H9 (cell line): Measurements from ENCODE around the gene HRH1. TPM values are rescaled to one million over a fixed set of nuclear protein-coding genes. Genes with fewer than 3 reads are reported as not detected.

Experiments
- DNase-seq: peaks from one replicate; pipeline ENCODE4 v3.0.0-alpha.2; 2017
- H2AFZ ChIP-seq: one replicate; pipeline ENCODE4 v1.6.1; 2013; ENCODE audit warnings: mild to moderate bottlenecking, low read length, control low read depth, moderate library complexity
- H2AK5ac ChIP-seq: 2 replicates; pipeline ENCODE4 v1.6.1; 2013; ENCODE audit warnings: low read length, control low read depth, mixed read lengths; ENCODE audit not compliant: insufficient read length
- H2BK120ac ChIP-seq: one replicate; pipeline ENCODE4 v1.6.1; 2013; ENCODE audit warnings: low read depth, mild to moderate bottlenecking, low read length, control low read depth, inconsistent platforms; ENCODE audit not compliant: poor library complexity, severe bottlenecking
- H2BK12ac ChIP-seq: 2 replicates; pipeline ENCODE4 v1.6.1; 2013; ENCODE audit warnings: low read length, control low read depth, mixed read lengths, low read depth; ENCODE audit not compliant: insufficient read length
- H2BK15ac ChIP-seq: 2 replicates; pipeline ENCODE4 v1.6.1; 2013; ENCODE audit warnings: low read depth, low read length, control low read depth
- H2BK20ac ChIP-seq: one replicate; pipeline ENCODE4 v1.6.1; 2013; ENCODE audit warnings: low read depth, mild to moderate bottlenecking, low read length, control low read depth, inconsistent platforms; ENCODE audit not compliant: poor library complexity, severe bottlenecking
- H2BK5ac ChIP-seq: 2 replicates; pipeline ENCODE4 v1.6.1; 2013; ENCODE audit warnings: low read length, control low read depth, mixed read lengths; ENCODE audit not compliant: insufficient read length
- H3K14ac ChIP-seq: 2 replicates; pipeline ENCODE4 v1.6.1; 2013; ENCODE audit warnings: low read length, control low read depth; ENCODE audit not compliant: insufficient read depth
- H3K18ac ChIP-seq: 2 replicates; pipeline ENCODE4 v1.6.1; 2013; ENCODE audit warnings: low read depth, mild to moderate bottlenecking, mixed read lengths, low read length, control low read depth; ENCODE audit not compliant: insufficient read length
- H3K23ac ChIP-seq: 2 replicates; pipeline ENCODE4 v1.6.1; 2013; ENCODE audit warnings: low read length, control low read depth, mixed read lengths, low read depth; ENCODE audit not compliant: insufficient read length
- H3K23me2 ChIP-seq: 2 replicates; pipeline ENCODE4 v1.6.1; 2013; ENCODE audit warnings: low read depth, mild to moderate bottlenecking, mixed read lengths, low read length, control low read depth; ENCODE audit not compliant: insufficient read length, poor library complexity, severe bottlenecking
- H3K27ac ChIP-seq: 2 replicates; pipeline ENCODE4 v1.5.1; 2013; ENCODE audit warnings: low read length, control low read depth, mixed read lengths, low read depth; ENCODE audit not compliant: insufficient read length
- H3K27me3 ChIP-seq: 2 replicates; pipeline ENCODE4 v1.6.1; 2013; ENCODE audit warnings: low read length, control low read depth, inconsistent platforms; ENCODE audit not compliant: insufficient read depth
- H3K4ac ChIP-seq: 2 replicates; pipeline ENCODE4 v1.6.1; 2013; ENCODE audit warnings: low read depth, mild to moderate bottlenecking, control low read depth, inconsistent platforms, low read length, moderate library complexity
- H3K4me1 ChIP-seq: 2 replicates; pipeline ENCODE4 v1.6.1; 2013; ENCODE audit warnings: low read length, control low read depth, inconsistent platforms; ENCODE audit not compliant: insufficient read depth
- H3K4me2 ChIP-seq: 2 replicates; pipeline ENCODE4 v1.6.1; 2013; ENCODE audit warnings: low read length, control low read depth, mixed read lengths; ENCODE audit not compliant: insufficient read length, insufficient read depth
- H3K56ac ChIP-seq: 2 replicates; pipeline ENCODE4 v1.6.1; 2013; ENCODE audit warnings: low read depth, mild to moderate bottlenecking, mixed read lengths, low read length, control low read depth; ENCODE audit not compliant: insufficient read length
- H3K79me1 ChIP-seq: 2 replicates; pipeline ENCODE4 v1.6.1; 2013; ENCODE audit warnings: low read depth, mild to moderate bottlenecking, moderate library complexity, low read length, control low read depth, inconsistent platforms; ENCODE audit not compliant: insufficient read depth, poor library complexity, severe bottlenecking
- H3K79me2 ChIP-seq: 2 replicates; pipeline ENCODE4 v1.6.1; 2013; ENCODE audit warnings: low read length, control low read depth, inconsistent platforms; ENCODE audit not compliant: insufficient read depth
- H3K9ac ChIP-seq: 2 replicates; pipeline ENCODE4 v1.6.1; 2013; ENCODE audit warnings: low read length, control low read depth, mixed read lengths; ENCODE audit not compliant: insufficient read length; ENCODE audit errors: extremely low read depth
- H3K9me3 ChIP-seq: one replicate; pipeline ENCODE4 v1.6.1; 2013; ENCODE audit warnings: low read depth, low read length, inconsistent platforms; ENCODE audit not compliant: control insufficient read depth
- H3T11ph ChIP-seq: one replicate; pipeline ENCODE4 v1.6.1; 2013; ENCODE audit warnings: mild to moderate bottlenecking, low read length, control low read depth, inconsistent platforms
- H4K20me1 ChIP-seq: one replicate; pipeline ENCODE4 v1.6.1; 2013; ENCODE audit not compliant: control insufficient read depth, insufficient read length, insufficient read depth
- H4K5ac ChIP-seq: 2 replicates; pipeline ENCODE4 v1.6.1; 2013; ENCODE audit warnings: low read depth, mild to moderate bottlenecking, mixed read lengths, low read length, control low read depth; ENCODE audit not compliant: insufficient read length
- H4K8ac ChIP-seq: replicated peaks from 2 replicates; pipeline ENCODE4 v1.6.1; 2013; ENCODE audit warnings: low read length, control low read depth, mixed read lengths, low read depth; ENCODE audit not compliant: insufficient read length
- H4K91ac ChIP-seq: 2 replicates; pipeline ENCODE4 v1.6.1; 2013; ENCODE audit warnings: low read depth, mild to moderate bottlenecking, moderate library complexity, mixed read lengths, low read length, control low read depth; ENCODE audit not compliant: insufficient read length
- H3K27ac Mint-ChIP-seq, 3 experiments: 2 replicates in 2 of 3; 3 replicates in 1 of 3; pipeline ENCODE4 v1.8.0; 2020 to 2021; ENCODE audit warnings: mixed read lengths in 3 of 3, mild to moderate bottlenecking in 1 of 3, moderate library complexity in 1 of 3
- H3K27me3 Mint-ChIP-seq: 2 replicates; pipeline ENCODE4 v1.8.0; 2021; ENCODE audit warnings: low read depth, mild to moderate bottlenecking, moderate library complexity, mixed read lengths
- H3K36me3 Mint-ChIP-seq, 3 experiments: 2 replicates in 2 of 3; 3 replicates in 1 of 3; pipeline ENCODE4 v1.8.0; 2020 to 2021; ENCODE audit warnings: low read depth in 3 of 3, mixed read lengths in 3 of 3; ENCODE audit not compliant: insufficient read depth in 1 of 3
- H3K4me1 Mint-ChIP-seq, 2 experiments: 2 replicates each; pipeline ENCODE4 v1.8.0; 2020; ENCODE audit warnings: mixed read lengths in 2 of 2
- H3K4me3 Mint-ChIP-seq, 2 experiments: 2 replicates in 1 of 2; 3 replicates in 1 of 2; pipeline ENCODE4 v1.8.0; 2020 to 2021; ENCODE audit warnings: mild to moderate bottlenecking in 2 of 2, mixed read lengths in 2 of 2, moderate library complexity in 1 of 2
- H3K9me3 Mint-ChIP-seq, 2 experiments: 2 replicates in 1 of 2; 3 replicates in 1 of 2; pipeline ENCODE4 v1.8.0; 2020; ENCODE audit warnings: mild to moderate bottlenecking in 2 of 2, mixed read lengths in 2 of 2, moderate library complexity in 1 of 2
- WGBS: extraction: QIAGEN DNeasy Blood & Tissue Kit; methylation state at CpG from one replicate; pipeline ENCODE4 v1.1.7; 2013; ENCODE audit warnings: missing lambda C conversion rate, low lambda C conversion rate, mixed read lengths; ENCODE audit not compliant: insufficient read length; ENCODE audit errors: extremely low coverage; 5-methylcytosine and 5-hydroxymethylcytosine counted together
- total RNA-seq: library from RNA; stranded (reverse); gene quantifications from 2 replicates; pipeline ENCODE4 v1.2.1, GENCODE V29; 2021
- TF ChIP-seq, protein P1 (sequence below): fragments of 200-600 bp; sonication (generic); conservative IDR thresholded peaks from 3 replicates; pipeline ENCODE4 v1.8.0; 2021; ENCODE audit warnings: antibody characterized with exemption, mild to moderate bottlenecking

HRH1 gene
- total RNA-seq, 1 experiment from 2014 or later = 0.74 TPM

DNA sequence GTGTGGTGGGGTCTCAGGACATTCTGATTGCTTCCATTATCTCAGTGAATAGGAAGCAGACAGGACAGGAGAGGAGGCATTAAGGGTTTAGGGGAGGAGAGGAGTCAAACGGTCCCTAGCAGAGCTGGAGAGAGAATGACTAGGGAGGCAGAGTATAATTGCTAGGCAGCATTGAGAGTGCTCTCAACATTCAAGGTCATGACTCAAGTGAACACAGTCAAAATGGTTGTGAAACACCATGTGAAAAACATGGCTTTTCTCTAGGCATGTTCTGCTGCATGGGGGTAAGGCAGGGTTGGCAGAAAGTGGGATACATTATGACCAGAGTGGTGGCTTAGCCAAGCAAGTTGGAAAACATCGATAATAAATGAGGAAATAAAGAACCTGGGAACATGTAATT, 19.5 kb upstream of the HRH1 start:
- Histone ChIP-seq H3K23ac (no peak overlapping the region), H3K4me1 (no peaks in the 10 kb centered on the region), H4K91ac (no peak overlapping the region), H3K23me2 (no peaks in the 10 kb centered on the region), H3K27ac (no peak overlapping the region), H2BK120ac (no peak overlapping the region), H4K20me1 (no peaks in the 10 kb centered on the region), H3T11ph (no peak overlapping the region), H2AFZ (no peak overlapping the region), H3K79me2 (no peaks in the 10 kb centered on the region), H4K8ac (no peak overlapping the region), H2BK5ac (no peak overlapping the region), H3K79me1 (no peaks in the 10 kb centered on the region), H3K9me3 (no peaks in the 10 kb centered on the region), H2BK15ac (no peak overlapping the region), H3K4ac (no peak overlapping the region), H3K18ac (no peak overlapping the region), H4K5ac (no peak overlapping the region), H2BK20ac (no peak overlapping the region), H2AK5ac (no peak overlapping the region), H3K56ac (no peak overlapping the region), H3K14ac (no peak overlapping the region), H2BK12ac (no peak overlapping the region), H3K27me3 (no peaks in the 10 kb centered on the region), H3K4me2 (no peak overlapping the region), H3K9ac (no peak overlapping the region)
- TF ChIP-seq, protein P1, sequence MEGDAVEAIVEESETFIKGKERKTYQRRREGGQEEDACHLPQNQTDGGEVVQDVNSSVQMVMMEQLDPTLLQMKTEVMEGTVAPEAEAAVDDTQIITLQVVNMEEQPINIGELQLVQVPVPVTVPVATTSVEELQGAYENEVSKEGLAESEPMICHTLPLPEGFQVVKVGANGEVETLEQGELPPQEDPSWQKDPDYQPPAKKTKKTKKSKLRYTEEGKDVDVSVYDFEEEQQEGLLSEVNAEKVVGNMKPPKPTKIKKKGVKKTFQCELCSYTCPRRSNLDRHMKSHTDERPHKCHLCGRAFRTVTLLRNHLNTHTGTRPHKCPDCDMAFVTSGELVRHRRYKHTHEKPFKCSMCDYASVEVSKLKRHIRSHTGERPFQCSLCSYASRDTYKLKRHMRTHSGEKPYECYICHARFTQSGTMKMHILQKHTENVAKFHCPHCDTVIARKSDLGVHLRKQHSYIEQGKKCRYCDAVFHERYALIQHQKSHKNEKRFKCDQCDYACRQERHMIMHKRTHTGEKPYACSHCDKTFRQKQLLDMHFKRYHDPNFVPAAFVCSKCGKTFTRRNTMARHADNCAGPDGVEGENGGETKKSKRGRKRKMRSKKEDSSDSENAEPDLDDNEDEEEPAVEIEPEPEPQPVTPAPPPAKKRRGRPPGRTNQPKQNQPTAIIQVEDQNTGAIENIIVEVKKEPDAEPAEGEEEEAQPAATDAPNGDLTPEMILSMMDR = no peak
- Mint-ChIP-seq H3K4me1 (0 out of 4 replicates have a peak, but pooled peaks cover 0 to 6% of the 10 kb centered on the region in 2 experiments), H3K4me3 (no peak overlapping the region), H3K27me3 (no peaks in the 10 kb centered on the region; the same call in 1 of the 2 replicates), H3K9me3 (peaks cover 0 to 4% of the 10 kb centered on the region in 2 experiments; a peak in 3 of 5 replicates), H3K27ac (no peak overlapping the region), H3K36me3 (no peaks in the 10 kb centered on the region)
- no peak for DNase-seq
- no CpG with 5 or more reads among the region's 2 CpGs for WGBS
